Stomach (tissue), 9 donors: Measurements from ENCODE around the gene FCHO1. TPM values are rescaled to one million over a fixed set of nuclear protein-coding genes. Genes with fewer than 3 reads are reported as not detected.

ENCODE experiments used
- DNase-seq, 2 donors: peaks; one replicate each; pipeline versions ENCODE4 v3.0.0 to v3.0.0-alpha.2; 2013 to 2019
- H3K27ac ChIP-seq, 5 donors: fragments of 200-600 bp in 4 of 5; sonication (generic) in 4 of 5; one replicate each; pipeline ENCODE4 v1.5.1; 2013 to 2019; ENCODE audit warnings: mild to moderate bottlenecking in 1 of 5, moderate library complexity in 1 of 5
- H3K27me3 ChIP-seq, 3 donors: fragments of 200-600 bp; sonication (generic); one replicate each; pipeline ENCODE4 v1.5.1; 2017 to 2019; ENCODE audit warnings: mixed run types in 1 of 3
- H3K36me3 ChIP-seq, 4 donors: fragments of 200-600 bp; sonication (generic); 1 replicate in 3 of 4; 2 replicates in 1 of 4; pipeline ENCODE4 v1.5.1; 2016 to 2019
- H3K4me1 ChIP-seq, 4 donors: fragments of 200-600 bp; sonication (generic); one replicate each; pipeline ENCODE4 v1.5.1; 2016 to 2019
- H3K4me3 ChIP-seq, 4 donors: fragments of 200-600 bp; sonication (generic) in 3 of 4; one replicate each; pipeline ENCODE4 v1.5.1; 2016 to 2019; ENCODE audit warnings: mild to moderate bottlenecking in 1 of 4
- H3K9me3 ChIP-seq, 4 donors: fragments of 200-600 bp; sonication (generic); one replicate each; pipeline ENCODE4 v1.5.1; 2016 to 2019
- EP300 ChIP-seq: sonication (generic); formaldehyde crosslinking; IDR thresholded peaks from one replicate; pipeline ENCODE4 v1.6.1; 2017; ENCODE audit warnings: antibody characterized with exemption
- POLR2A ChIP-seq, 4 donors: fragments of 450-650 bp; IDR thresholded peaks; one replicate each; pipeline ENCODE4 v1.6.1; 2016; ENCODE audit warnings: antibody characterized with exemption in 4 of 4, control low read depth in 2 of 4, mild to moderate bottlenecking in 1 of 4, moderate library complexity in 1 of 4
- POLR2AphosphoS5 ChIP-seq, 3 donors: sonication (generic); formaldehyde crosslinking; IDR thresholded peaks; one replicate each; pipeline ENCODE4 v1.6.1; 2016; ENCODE audit warnings: antibody characterized with exemption in 3 of 3
- WGBS, 5 donors: extraction: QIAGEN DNeasy Blood & Tissue Kit in 3 of 5; methylation state at CpG; one replicate each; pipeline versions ENCODE4 v1.1.5 to v1.1.7; 2013 to 2018; 5-methylcytosine and 5-hydroxymethylcytosine counted together
- intact Hi-C: fragments of 100-400 bp; cut with DNase I; formaldehyde crosslinking; loops from one replicate; pipeline ENCODE4 v1.15.1; 2023; ENCODE audit warnings: low total_unique reads
- polyA plus RNA-seq, 3 donors: library from polyadenylated mRNA; stranded (reverse); fragments of 200-250 nt; gene quantifications; one replicate each; pipeline ENCODE4 v1.2.3, GENCODE V29; 2013
- total RNA-seq, 5 donors: library from RNA; depleted of rRNA; stranded (reverse); fragments of >200 nt; gene quantifications; one replicate each; pipeline versions ENCODE4 v1.1.0 to v1.2.3, GENCODE V29; 2014 to 2016
- TF ChIP-seq, protein P1 (sequence below), 7 experiments: fragments of 450-650 bp in 4 of 7; fragments of 200-600 bp in 3 of 7; sonication (generic) in 3 of 7; IDR thresholded peaks; one replicate each; pipeline ENCODE4 v1.5.1; 2016 to 2019; ENCODE audit warnings: antibody characterized with exemption in 7 of 7, control low read depth in 2 of 7, mild to moderate bottlenecking in 1 of 7
- donor health status: healthy with polysubstance abuse.
- donor health status: Bipolar disorder and iron deficiency.
- donor health status: healthy.

FCHO1 gene
- total and polyA plus RNA-seq, 8 donors: 0.53 to 9.3 (median 0.92) TPM; not detected in 1

DNA sequence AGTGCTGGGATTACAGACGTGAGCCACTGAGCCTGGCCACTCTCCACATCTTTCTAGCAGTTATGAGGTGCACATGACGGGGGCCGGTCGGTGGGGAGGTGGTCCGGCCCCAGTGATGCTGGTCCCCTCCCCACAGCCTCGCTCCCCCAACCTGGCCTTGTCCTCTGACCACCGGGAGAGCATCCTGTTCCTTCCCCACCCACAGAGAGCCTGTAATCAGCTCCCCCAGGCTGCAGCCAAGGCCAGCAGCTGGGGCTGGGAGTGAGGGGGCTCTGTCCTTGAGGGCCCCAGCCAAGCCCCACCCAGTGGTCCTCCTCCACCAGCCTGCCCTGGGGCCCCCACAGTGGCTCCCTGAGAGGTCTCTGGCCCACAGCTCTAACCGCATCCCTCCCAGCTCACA lies 73.1 kb downstream of the FCHO1 start:
- TF ChIP-seq POLR2AphosphoS5 (IDR thresholded peaks at IDR 0.05) (no peak), POLR2A (IDR thresholded peaks at IDR 0.05) (no peak), EP300 (no peak)
- TF ChIP-seq, protein P1, sequence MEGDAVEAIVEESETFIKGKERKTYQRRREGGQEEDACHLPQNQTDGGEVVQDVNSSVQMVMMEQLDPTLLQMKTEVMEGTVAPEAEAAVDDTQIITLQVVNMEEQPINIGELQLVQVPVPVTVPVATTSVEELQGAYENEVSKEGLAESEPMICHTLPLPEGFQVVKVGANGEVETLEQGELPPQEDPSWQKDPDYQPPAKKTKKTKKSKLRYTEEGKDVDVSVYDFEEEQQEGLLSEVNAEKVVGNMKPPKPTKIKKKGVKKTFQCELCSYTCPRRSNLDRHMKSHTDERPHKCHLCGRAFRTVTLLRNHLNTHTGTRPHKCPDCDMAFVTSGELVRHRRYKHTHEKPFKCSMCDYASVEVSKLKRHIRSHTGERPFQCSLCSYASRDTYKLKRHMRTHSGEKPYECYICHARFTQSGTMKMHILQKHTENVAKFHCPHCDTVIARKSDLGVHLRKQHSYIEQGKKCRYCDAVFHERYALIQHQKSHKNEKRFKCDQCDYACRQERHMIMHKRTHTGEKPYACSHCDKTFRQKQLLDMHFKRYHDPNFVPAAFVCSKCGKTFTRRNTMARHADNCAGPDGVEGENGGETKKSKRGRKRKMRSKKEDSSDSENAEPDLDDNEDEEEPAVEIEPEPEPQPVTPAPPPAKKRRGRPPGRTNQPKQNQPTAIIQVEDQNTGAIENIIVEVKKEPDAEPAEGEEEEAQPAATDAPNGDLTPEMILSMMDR (IDR thresholded peaks at IDR 0.05): no peak
- H3K27me3 ChIP-seq: peaks cover 0 to 40% (median 0%) of the 10 kb centered on the region in 3 donors
- H3K9me3 ChIP-seq: no peaks in the 10 kb centered on the region
- intact Hi-C loops: no loop called here
- H3K4me3 ChIP-seq: no peak overlapping the region
- no peak overlapping the region for H3K27ac ChIP-seq
- 57 to 76% (median 63%) methylated on average over 4 to 8 of the region's 8 CpGs for WGBS, 5 donors
- peaks cover 0 to 4% (median 0%) of the 10 kb centered on the region in 4 donors for H3K36me3 ChIP-seq
- no peaks in the 10 kb centered on the region for H3K4me1 ChIP-seq
- no peak for DNase-seq

DNA sequence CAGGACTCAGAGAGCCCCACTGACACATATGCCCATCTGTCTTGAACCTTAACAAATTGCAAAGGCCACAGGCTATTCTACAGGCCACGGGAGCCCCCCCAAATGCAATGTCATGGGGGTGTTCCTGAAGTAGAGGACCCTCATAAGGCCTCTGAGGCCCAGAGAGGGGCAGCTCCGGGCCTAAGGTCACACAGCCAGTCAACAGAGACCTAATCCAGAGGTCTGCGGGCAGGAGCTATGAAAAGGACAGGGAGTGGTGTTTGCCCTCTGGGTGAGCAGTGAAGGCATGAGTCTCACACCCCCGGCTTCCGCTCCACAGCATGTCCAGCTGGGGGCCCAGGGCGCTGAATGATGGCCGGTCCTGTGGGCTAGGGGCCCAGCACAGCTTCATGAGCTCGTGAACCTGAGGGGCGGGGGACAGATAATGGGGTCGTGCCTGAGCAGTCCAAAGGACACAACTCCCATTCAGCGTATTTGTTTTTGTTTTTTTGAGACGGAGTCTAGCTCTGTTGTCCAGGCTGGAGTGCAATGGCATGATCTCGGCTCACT lies 75.3 kb downstream of the FCHO1 start:
- intact Hi-C loops: no loop called here
- Histone ChIP-seq H3K27me3 (peaks cover 0 to 62% (median 3%) of the 10 kb centered on the region in 3 donors), H3K9me3 (no peaks in the 10 kb centered on the region), H3K36me3 (peaks cover 0 to 23% (median 8%) of the 10 kb centered on the region in 4 donors), H3K4me3 (no peak overlapping the region), H3K27ac (no peak overlapping the region), H3K4me1 (peaks cover 0 to 20% (median 18%) of the 10 kb centered on the region in 4 donors)
- 63 to 87% (median 72%) methylated on average over 13 of the region's 13 CpGs for WGBS, 5 donors
- no peak for DNase-seq
- TF ChIP-seq POLR2A (IDR thresholded peaks at IDR 0.05) (no peak), POLR2AphosphoS5 (IDR thresholded peaks at IDR 0.05) (no peak), EP300 (no peak)
- TF ChIP-seq, protein P1 (IDR thresholded peaks at IDR 0.05): no peak

DNA sequence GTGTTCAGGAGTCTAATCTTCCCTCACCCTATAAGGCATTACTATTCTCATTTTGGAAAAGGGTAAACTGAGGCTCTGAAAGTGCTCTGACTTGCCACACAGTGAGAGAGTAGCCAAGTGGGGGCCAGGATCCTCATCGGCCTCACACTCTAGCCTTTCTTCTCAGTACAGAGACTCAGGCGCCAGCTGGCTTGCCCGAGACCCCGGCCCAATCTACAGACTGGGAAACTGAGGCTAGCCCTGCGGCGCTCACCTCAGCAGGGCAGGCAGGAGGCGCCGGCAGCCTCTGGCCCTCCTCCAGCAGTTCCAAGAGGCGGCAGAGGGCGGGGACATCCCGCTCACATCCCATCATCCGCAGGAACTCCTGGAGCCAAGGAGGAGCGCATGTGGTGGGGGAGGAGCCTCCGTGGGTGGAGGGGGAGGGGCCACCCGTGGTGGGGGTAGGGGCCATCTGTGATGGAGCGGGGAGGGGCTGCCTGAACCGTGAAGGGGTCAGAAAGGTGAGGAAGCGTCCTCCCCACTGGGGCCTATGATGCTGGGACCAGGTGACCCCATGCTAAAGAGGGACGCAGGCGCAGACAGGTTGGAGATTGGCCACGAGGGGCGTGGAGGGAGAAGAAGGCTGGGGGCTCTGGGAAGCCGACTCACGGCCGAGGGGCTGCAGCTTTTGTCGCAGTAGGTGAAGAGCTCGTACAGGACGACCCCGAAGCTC lies 78.7 kb downstream of the FCHO1 start:
- intact Hi-C loops: no loop called here
- peaks cover 0 to 22% (median 20%) of the 10 kb centered on the region in 4 donors for H3K4me1 ChIP-seq
- H3K27me3 ChIP-seq: peaks cover 0 to 58% (median 3%) of the 10 kb centered on the region in 3 donors
- peaks cover 0 to 47% (median 16%) of the 10 kb centered on the region in 4 donors for H3K36me3 ChIP-seq
- WGBS, 5 donors: 19 to 44% (median 23%) methylated on average over 23 to 29 of the region's 29 CpGs
- H3K9me3 ChIP-seq: no peaks in the 10 kb centered on the region
- H3K27ac ChIP-seq: peak overlapping the region in 1 of 5 donors; percentile 4
- DNase-seq: peak in 1 of 2 donors; percentile 66
- TF ChIP-seq, protein P1 (IDR thresholded peaks at IDR 0.05): no peak
- TF ChIP-seq POLR2AphosphoS5 (IDR thresholded peaks at IDR 0.05): no peak
- no peak for TF ChIP-seq POLR2A (IDR thresholded peaks at IDR 0.05)
- no peak for TF ChIP-seq EP300
- H3K4me3 ChIP-seq: peak overlapping the region in 3 of 4 donors; percentile 16 to 38 (median 29)

DNA sequence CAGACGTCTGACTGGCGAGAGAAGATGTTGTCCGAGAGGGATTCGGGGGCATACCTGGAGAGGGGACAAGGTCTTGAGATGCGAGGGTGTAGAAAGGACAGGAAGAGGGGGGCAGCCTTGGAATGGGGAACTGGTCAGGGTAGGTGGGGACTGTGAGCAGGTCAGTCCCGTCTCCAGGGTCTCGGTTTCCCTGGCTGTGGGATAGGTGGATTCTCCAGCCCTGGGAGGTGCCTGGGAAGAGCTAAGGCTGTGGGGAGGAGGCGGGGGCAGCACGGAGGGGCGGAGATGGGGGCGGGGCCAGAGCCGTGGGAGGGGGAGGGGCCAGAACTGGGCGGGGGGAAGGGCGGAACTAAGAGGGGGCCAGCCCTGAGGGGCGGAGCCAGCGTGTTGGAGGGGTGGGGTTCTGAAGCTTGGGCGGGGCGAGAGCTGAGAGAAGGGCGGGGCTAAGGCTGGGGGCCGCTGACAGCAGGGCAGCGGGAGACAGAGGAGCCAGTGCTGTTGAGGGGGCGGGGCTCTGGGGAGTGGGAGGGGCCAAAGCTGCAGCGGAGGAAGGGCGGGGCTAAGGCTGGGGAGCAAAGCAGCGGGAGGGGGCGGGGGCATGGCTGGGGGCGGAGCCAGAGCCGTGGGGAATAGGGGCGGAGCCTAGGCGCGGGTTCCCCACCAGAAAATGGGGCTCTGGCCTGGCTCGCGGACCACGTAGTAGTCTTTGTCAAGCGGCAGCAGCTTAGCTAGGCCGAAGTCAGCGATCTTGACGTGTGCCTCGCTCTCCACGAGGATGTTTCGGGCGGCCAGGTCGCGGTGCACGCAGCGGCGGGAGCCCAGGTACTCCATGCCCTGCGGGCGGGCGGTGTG lies 79.5 kb downstream of the FCHO1 start:
- DNase-seq: peak; percentile 88 to 90
- Histone ChIP-seq H3K4me3 (peak overlapping the region; percentile 19 to 44 (median 30)), H3K36me3 (peaks cover 0 to 55% (median 17%) of the 10 kb centered on the region in 4 donors), H3K9me3 (no peaks in the 10 kb centered on the region), H3K4me1 (peaks cover 0 to 22% (median 20%) of the 10 kb centered on the region in 4 donors), H3K27me3 (peaks cover 0 to 52% (median 3%) of the 10 kb centered on the region in 3 donors), H3K27ac (peak overlapping the region in 1 of 5 donors; percentile 4)
- intact Hi-C loops: no loop called here
- 14 to 32% (median 27%) methylated on average over 36 to 50 of the region's 50 CpGs for WGBS, 5 donors
- TF ChIP-seq, protein P1 (IDR thresholded peaks at IDR 0.05): no peak
- no peak for TF ChIP-seq POLR2A (IDR thresholded peaks at IDR 0.05)
- TF ChIP-seq EP300: no peak
- TF ChIP-seq POLR2AphosphoS5 (IDR thresholded peaks at IDR 0.05): no peak
